ENCODE data around the gene SH3PXD2A. TPM values are rescaled to one million over a fixed set of nuclear protein-coding genes. Genes with fewer than 3 reads are reported as not detected.

The SH3PXD2A gene
- total RNA-seq, 4 donors from 2014 or later: 12.1 to 68.5 (median 21.7) TPM

DNA sequence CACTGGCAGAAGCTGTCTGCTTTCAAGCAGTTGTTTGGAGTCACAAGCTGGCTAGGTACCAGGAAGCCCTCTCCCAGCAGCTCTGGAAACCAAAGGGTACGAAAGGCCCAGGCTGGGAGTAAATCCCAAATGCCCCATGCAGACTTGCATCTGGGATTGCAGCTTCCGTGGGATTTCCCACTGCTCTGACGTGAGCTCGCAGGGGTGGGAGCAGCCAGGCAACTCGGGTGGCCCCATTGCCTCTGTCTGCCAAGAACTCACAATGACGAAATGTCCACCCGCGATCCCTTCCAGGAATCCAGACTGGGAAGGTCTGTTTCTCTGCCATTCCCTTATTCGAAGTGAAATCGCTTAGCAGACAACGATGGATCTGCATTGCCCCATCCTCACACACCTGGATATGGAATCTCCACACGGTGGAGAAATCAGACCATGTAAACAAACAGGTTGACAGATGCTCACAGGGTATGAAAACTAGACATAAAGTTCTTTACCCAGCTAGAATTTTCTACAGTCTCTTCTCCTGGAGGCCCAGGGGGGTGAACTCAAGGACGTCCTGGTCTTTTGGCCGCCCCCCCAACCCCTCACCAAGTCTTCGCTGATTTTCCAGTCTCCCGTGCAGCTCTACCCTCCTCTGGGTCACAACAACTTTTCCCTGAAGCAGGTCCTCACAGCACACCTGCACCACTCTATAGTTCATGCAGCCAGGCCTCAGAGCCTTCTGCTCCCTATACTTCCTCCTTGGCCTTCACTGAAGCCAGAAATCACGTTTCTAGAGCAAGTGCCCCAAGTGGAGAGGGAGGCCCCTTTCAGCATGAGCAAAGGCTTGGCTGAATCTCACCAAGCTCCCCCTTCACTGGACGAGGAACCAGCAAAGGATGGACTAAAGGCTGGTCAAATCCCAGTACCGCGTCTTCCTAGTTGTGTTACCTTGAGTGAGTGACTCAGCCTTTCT lies 20.0 kb downstream of the SH3PXD2A start:
- Histone ChIP-seq H3K27me3 (no peaks in the 10 kb centered on the region), H3K36me3 (no peaks in the 10 kb centered on the region), H3K4me3 (no peak overlapping the region), H3K4me1 (peaks cover 0 to 70% (median 7%) of the 10 kb centered on the region in 4 donors), H3K27ac (peak overlapping the region; percentile 18 to 67 (median 62)), H3K9me3 (no peaks in the 10 kb centered on the region)
- peak in 1 of 3 donors; percentile 69 for DNase-seq
- TF ChIP-seq POLR2A (IDR thresholded peaks at IDR 0.05): no peak
- TF ChIP-seq, protein P1, sequence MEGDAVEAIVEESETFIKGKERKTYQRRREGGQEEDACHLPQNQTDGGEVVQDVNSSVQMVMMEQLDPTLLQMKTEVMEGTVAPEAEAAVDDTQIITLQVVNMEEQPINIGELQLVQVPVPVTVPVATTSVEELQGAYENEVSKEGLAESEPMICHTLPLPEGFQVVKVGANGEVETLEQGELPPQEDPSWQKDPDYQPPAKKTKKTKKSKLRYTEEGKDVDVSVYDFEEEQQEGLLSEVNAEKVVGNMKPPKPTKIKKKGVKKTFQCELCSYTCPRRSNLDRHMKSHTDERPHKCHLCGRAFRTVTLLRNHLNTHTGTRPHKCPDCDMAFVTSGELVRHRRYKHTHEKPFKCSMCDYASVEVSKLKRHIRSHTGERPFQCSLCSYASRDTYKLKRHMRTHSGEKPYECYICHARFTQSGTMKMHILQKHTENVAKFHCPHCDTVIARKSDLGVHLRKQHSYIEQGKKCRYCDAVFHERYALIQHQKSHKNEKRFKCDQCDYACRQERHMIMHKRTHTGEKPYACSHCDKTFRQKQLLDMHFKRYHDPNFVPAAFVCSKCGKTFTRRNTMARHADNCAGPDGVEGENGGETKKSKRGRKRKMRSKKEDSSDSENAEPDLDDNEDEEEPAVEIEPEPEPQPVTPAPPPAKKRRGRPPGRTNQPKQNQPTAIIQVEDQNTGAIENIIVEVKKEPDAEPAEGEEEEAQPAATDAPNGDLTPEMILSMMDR (IDR thresholded peaks at IDR 0.05): no peak

- H3K36me3 ChIP-seq: no peaks in the 10 kb centered on the region
- no peak overlapping the region for H3K4me3 ChIP-seq
- H3K4me1 ChIP-seq: peaks cover 0 to 62% (median 7%) of the 10 kb centered on the region in 4 donors
- peak overlapping the region in 3 of 4 donors; percentile 61 to 67 (median 64) for H3K27ac ChIP-seq
- no peaks in the 10 kb centered on the region for H3K9me3 ChIP-seq
- TF ChIP-seq, protein P1 (IDR thresholded peaks at IDR 0.05): no peak
- no peak for TF ChIP-seq POLR2A (IDR thresholded peaks at IDR 0.05)
- no peak for DNase-seq
- no peaks in the 10 kb centered on the region for H3K27me3 ChIP-seq
Measured at GRCh38 chr10:103834436-103835095, 20.8 kb downstream of the SH3PXD2A start.

DNA sequence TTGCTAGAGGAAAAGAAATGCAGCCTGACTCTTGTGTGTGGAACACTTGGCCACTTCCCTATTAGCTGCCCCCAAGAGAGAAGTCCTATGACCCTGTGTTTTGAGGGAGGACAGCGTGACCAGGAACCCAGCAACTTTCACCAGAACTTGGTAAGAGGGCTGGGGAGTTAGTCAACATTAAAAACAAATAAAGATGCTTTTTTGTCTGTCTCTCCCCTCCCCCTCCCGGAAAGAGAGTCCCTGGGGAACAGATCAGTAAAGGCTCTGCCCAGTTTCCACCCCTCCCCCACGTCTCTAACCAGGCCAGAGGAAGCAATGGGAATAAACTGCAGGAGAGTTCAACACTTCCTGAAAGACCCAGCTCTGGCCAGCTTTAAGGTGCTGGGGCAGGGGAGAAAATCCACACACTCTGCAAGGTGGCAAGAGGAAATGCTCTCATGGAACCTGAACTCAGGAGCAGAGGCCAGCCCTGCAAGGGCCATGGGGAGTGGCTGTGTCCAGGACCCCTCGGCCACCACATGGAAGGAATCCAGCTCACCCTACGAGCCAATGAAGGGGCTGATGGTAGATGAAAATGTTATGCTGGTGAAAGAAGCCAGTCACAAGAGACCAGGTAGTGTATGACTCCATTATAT lies 21.5 kb downstream of the SH3PXD2A start:
- peaks cover 0 to 59% (median 7%) of the 10 kb centered on the region in 4 donors for H3K4me1 ChIP-seq
- H3K36me3 ChIP-seq: no peaks in the 10 kb centered on the region
- no peak overlapping the region for H3K4me3 ChIP-seq
- TF ChIP-seq, protein P1 (IDR thresholded peaks at IDR 0.05): no peak
- TF ChIP-seq POLR2A (IDR thresholded peaks at IDR 0.05): no peak
- peak in 1 of 3 donors; percentile 72 for DNase-seq
- H3K27me3 ChIP-seq: no peaks in the 10 kb centered on the region
- H3K9me3 ChIP-seq: no peaks in the 10 kb centered on the region
- peak overlapping the region in 3 of 4 donors; percentile 61 to 67 (median 64) for H3K27ac ChIP-seq

- peaks cover 0 to 55% (median 7%) of the 10 kb centered on the region in 4 donors for H3K4me1 ChIP-seq
- no peaks in the 10 kb centered on the region for H3K27me3 ChIP-seq
- no peak overlapping the region for H3K27ac ChIP-seq
- no peak overlapping the region for H3K4me3 ChIP-seq
- TF ChIP-seq, protein P1 (IDR thresholded peaks at IDR 0.05): no peak
- TF ChIP-seq POLR2A (IDR thresholded peaks at IDR 0.05): no peak
- H3K9me3 ChIP-seq: no peaks in the 10 kb centered on the region
- no peak for DNase-seq
- no peaks in the 10 kb centered on the region for H3K36me3 ChIP-seq
Measured at GRCh38 chr10:103832806-103833205, 22.6 kb downstream of the SH3PXD2A start.

- H3K36me3 ChIP-seq: no peaks in the 10 kb centered on the region
- H3K4me3 ChIP-seq: no peak overlapping the region
- no peaks in the 10 kb centered on the region for H3K9me3 ChIP-seq
- TF ChIP-seq, protein P1 (IDR thresholded peaks at IDR 0.05): no peak
- TF ChIP-seq POLR2A (IDR thresholded peaks at IDR 0.05): no peak
- peaks cover 0 to 27% (median 5%) of the 10 kb centered on the region in 4 donors for H3K4me1 ChIP-seq
- no peak overlapping the region for H3K27ac ChIP-seq
- no peak for DNase-seq
- H3K27me3 ChIP-seq: no peaks in the 10 kb centered on the region
Measured at GRCh38 chr10:103829838-103830465, 25.4 kb downstream of the SH3PXD2A start.

Data from Peyer's patch (tissue), 4 donors.